Hepatocyte (in vitro differentiated cells): ENCODE data around the gene CD22.

Experiments
- CTCF ChIP-seq: fragments of 200-600 bp; sonication (generic); IDR thresholded peaks from 2 replicates; pipeline ENCODE4 v1.5.1; 2016; ENCODE audit warnings: antibody characterized with exemption, mild to moderate bottlenecking; ENCODE audit not compliant: poor library complexity
- EZH2 ChIP-seq: fragments of 200-600 bp; sonication (generic); IDR thresholded peaks from 2 replicates; pipeline ENCODE4 v1.6.1; 2016; ENCODE audit warnings: antibody characterized with exemption, mild to moderate bottlenecking, borderline replicate concordance

GRCh38 chr19:35322014-35322413, 7.0 kb upstream of the CD22 start:
- TF ChIP-seq CTCF = no peak
- no peak for TF ChIP-seq EZH2
